Activated CD4-positive, alpha-beta T cell treated with anti-CD3 and anti-CD28 coated beads, Interleukin-2, amount 10 ng/mL, durations not matched to agents 7 days and 5 days (primary cell): ENCODE results near the gene INPP1. TPM values are rescaled to one million over a fixed set of nuclear protein-coding genes. Genes with fewer than 3 reads are reported as not detected.
"Not testable (repeated sequence)": the region's sequence is repeated elsewhere in the genome, so short reads cannot be mapped to it uniquely, and the experiment has no call there.

ENCODE experiments used
- CTCF ChIA-PET: fragments of 350-600 bp; sonication (Branson Sonifier 250); formaldehyde crosslinking; loops from one replicate; lab custom pipeline; 2021; ENCODE audit warnings: antibody characterized with exemption; lab: Charles Lee
- POLR2A ChIA-PET: fragments of 350-600 bp; sonication (Branson Sonifier 250); formaldehyde crosslinking; loops from one replicate; lab custom pipeline; 2021; ENCODE audit warnings: antibody characterized with exemption; lab: Charles Lee
- DNase-seq: peaks from one replicate; pipeline ENCODE4 v3.0.0-alpha.2; 2020
- H3K27ac Mint-ChIP-seq: one replicate; pipeline ENCODE4 v1.8.0; 2021; ENCODE audit warnings: mild to moderate bottlenecking, moderate library complexity, mixed read lengths
- H3K27me3 Mint-ChIP-seq: one replicate; pipeline ENCODE4 v1.8.0; 2021; ENCODE audit warnings: mixed read lengths
- H3K36me3 Mint-ChIP-seq: one replicate; pipeline ENCODE4 v1.8.0; 2021; ENCODE audit warnings: low read depth, mixed read lengths
- H3K4me1 Mint-ChIP-seq: one replicate; pipeline ENCODE4 v1.8.0; 2021; ENCODE audit warnings: mixed read lengths
- H3K4me3 Mint-ChIP-seq: one replicate; pipeline ENCODE4 v1.8.0; 2021; ENCODE audit warnings: mild to moderate bottlenecking, moderate library complexity, mixed read lengths
- H3K9me3 Mint-ChIP-seq: one replicate; pipeline ENCODE4 v1.8.0; 2021; ENCODE audit warnings: mixed read lengths
- total RNA-seq, 2 experiments: library from RNA; stranded (reverse); gene quantifications; one replicate each; pipeline ENCODE4 v1.2.3, GENCODE V29; 2021

INPP1 gene
- total RNA-seq, 2 experiments from 2014 or later, result 6.7 to 6.9 TPM

DNA sequence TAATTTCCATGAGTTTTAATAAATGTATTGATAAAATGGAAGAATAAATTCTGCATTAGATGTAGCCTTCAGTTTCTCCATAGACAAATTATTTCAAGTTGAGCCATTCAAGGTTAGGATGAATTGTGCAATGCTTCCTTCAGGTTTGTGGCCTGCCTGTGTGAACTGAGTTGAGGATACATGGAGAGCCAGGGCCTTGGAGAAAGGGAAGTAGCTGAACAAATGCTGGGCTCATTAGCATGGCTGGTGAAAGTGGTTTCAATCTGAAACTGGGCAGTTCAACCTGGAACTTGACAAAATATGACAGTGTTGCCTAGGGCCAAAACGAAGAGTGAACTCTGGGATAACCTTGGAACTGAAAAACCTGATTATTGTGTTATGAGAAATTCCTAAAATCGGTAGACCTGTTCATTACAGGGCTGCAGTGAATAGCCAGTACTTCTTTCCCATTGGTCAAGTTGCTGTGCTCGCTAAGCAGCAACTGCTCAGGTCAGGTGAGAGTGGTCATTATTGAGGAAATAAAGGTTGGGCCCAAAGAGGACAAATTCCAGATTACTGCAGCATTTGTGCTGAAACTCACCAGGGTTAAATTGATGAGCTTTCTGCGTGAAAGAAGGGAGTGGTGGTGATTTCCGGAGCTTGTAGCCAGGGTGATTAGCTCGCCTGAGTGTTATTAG, 12.7 kb downstream of the INPP1 start:
- CTCF ChIA-PET, result interaction anchor here (2.5 kb wide), 1 partner anchor 12 kb away, joined by 9 read pairs; the partner anchor contains the start of gene INPP1
- no peak for DNase-seq
- H3K4me3 Mint-ChIP-seq, result no peak overlapping the region
- no peaks in the 10 kb centered on the region for H3K36me3 Mint-ChIP-seq
- peaks cover 18% of the 10 kb centered on the region for H3K4me1 Mint-ChIP-seq
- H3K27ac Mint-ChIP-seq, result no peak overlapping the region
- POLR2A ChIA-PET, result no interaction called here
- no peaks in the 10 kb centered on the region for H3K27me3 Mint-ChIP-seq
- H3K9me3 Mint-ChIP-seq, result no peaks in the 10 kb centered on the region

DNA sequence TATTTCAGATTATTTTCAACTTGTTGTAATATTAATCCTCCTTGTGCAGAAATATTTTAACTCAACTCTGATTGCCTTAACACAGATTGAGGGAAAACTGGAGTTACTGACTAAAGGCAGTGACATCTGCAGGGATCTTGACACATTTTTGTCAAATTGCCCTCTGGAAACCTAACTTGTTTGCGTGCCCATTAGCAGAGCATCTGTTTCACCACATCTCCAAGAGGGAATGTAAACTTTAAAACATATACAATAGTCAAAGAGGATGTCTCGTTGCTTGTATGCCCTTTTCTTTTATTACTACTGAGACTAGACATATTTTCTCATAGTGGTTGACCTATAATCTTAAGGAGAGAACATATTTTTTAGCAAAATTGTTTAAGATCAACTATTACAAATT, 14.2 kb downstream of the INPP1 start:
- Mint-ChIP-seq H3K9me3 (no peaks in the 10 kb centered on the region), H3K4me3 (no peak overlapping the region), H3K36me3 (no peaks in the 10 kb centered on the region), H3K27me3 (no peaks in the 10 kb centered on the region), H3K27ac (peak overlapping the region; percentile 31), H3K4me1 (peaks cover 22% of the 10 kb centered on the region)
- ChIA-PET CTCF (interaction anchor here (1.2 kb wide), 1 partner anchor 41 kb away, joined by 3 read pairs; no protein-coding TSS in a partner anchor), POLR2A (no interaction called here)
- DNase-seq, result no peak

DNA sequence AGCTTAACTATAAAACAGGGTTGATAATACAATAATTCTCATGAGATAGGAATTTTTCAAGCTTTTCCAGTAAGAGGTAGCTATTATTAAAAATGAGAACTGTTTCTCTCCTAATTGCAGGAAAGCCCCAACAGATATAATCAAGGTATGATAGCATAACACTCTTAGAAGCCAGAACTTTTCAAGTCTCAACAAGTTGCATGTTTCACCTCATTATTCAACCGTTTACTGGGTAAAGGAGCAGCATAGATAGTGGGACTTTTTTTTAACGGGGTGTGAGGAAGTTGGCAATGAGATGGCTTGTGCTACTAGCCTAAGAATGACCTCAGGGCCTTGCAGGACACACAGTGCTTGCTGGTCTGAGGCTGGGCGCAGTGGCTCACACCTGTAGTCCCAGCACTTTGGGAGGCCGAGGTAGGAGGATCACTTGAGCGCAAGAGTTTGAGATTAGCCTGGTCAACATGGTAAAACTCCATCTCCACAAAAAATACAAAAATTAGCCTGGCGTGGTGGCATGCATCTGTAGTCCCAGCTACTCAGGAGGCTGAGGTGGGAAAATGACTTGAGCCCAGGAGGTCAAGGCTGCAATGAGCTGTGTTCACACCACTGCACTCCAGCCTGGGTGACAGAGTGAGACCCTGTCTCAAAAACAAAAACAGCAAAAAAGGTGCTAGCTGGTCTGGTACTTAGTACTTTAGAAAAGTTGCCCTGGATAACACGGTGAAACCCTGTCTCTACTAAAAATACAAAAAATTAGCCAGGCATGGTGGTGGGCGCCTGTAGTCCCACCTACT, 15.5 kb downstream of the INPP1 start:
- H3K36me3 Mint-ChIP-seq, DNase-seq, H3K9me3 Mint-ChIP-seq, H3K27me3 Mint-ChIP-seq: not testable (repeated sequence)
- POLR2A ChIA-PET, result interaction anchor here (0.6 kb wide), 1 partner anchor 736 kb away, joined by 3 read pairs; no protein-coding TSS in a partner anchor
- Mint-ChIP-seq H3K27ac (peak overlapping the region; percentile 92), H3K4me3 (peak overlapping the region; percentile 22), H3K4me1 (peaks cover 25% of the 10 kb centered on the region)
- CTCF ChIA-PET, result interaction anchor here (1.0 to 1.2 kb wide), 3 partner anchors 9 to 42 kb away, joined by 3 read pairs; partner anchors contain the start of gene INPP1

DNA sequence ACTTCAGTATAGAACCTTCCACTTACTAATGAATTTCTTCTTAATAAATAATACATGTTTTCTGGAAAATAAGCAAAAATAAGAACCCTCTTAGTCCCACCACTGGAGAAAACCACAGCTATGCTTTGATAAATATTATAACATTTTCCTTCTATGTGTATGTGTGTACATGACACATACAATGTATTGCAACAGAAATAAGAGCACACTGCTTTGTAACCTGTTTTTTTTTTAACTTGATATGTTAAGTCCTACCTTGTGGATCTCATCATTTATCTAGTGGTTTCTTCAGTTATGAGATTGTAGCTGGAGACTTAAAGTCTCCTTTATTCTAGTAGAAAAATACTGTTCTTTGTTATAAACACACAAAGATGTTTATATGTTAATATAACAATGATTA, 17.2 kb downstream of the INPP1 start:
- ChIA-PET POLR2A (interaction anchor here (0.6 kb wide), 2 partner anchors 354 to 567 kb away, joined by 3 to 4 read pairs; no protein-coding TSS in a partner anchor), CTCF (interaction anchor here (1.5 kb wide), 1 partner anchor 36 kb away, joined by 3 read pairs; no protein-coding TSS in a partner anchor)
- Mint-ChIP-seq H3K27ac (peak overlapping the region; percentile 92), H3K4me1 (peaks cover 25% of the 10 kb centered on the region), H3K36me3 (peaks cover 3% of the 10 kb centered on the region), H3K27me3 (no peaks in the 10 kb centered on the region), H3K9me3 (no peaks in the 10 kb centered on the region), H3K4me3 (peak overlapping the region; percentile 78)
- DNase-seq, result no peak

DNA sequence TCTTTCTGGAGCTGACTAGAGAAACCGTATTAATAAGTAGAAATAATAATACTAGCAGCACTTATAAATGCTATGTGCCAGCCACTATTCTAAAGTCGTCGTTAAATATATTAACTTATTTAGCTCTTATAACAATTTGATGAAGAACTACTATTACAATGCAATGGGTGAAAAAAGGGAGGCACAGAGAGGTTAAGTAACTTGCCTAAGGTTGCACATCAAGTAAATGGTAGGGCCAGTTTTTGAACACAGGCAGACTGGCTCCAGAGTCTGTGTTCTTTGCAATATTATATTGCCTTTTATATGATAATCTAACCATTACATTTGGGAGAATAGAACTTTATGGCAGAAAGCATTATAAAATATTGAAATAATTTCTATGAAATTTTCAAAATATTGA, 17.6 kb downstream of the INPP1 start:
- Mint-ChIP-seq H3K27ac (no peak overlapping the region), H3K36me3 (peaks cover 3% of the 10 kb centered on the region), H3K27me3 (no peaks in the 10 kb centered on the region), H3K4me3 (peak overlapping the region; percentile 78), H3K9me3 (no peaks in the 10 kb centered on the region), H3K4me1 (peaks cover 25% of the 10 kb centered on the region)
- ChIA-PET POLR2A (interaction anchor here (0.6 kb wide), 2 partner anchors 354 to 567 kb away, joined by 3 to 4 read pairs; no protein-coding TSS in a partner anchor), CTCF (interaction anchor here (0.8 to 1.5 kb wide), 2 partner anchors 9 to 35 kb away, joined by 3 to 4 read pairs; no protein-coding TSS in a partner anchor)
- DNase-seq, result no peak

DNA sequence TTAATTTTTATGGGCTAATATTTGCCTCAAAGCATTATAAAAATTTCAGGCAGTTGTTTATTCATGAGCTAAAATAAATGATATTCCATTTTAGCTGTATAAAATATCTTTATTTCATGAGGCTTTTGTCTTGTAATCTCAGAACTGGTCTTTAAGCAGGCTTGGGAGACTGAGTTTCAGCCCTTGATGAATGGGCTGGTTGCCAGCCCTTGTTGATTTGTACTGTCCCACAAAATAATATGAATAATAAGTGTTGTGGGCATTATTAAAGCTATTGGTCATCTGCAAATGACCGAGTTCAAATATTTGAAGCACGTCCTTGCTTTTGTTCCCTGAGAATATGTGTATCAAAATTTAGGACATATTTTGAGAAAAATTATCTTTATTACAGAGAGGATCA, 18.2 kb downstream of the INPP1 start:
- H3K4me3 Mint-ChIP-seq, result no peak overlapping the region
- no peaks in the 10 kb centered on the region for H3K27me3 Mint-ChIP-seq
- DNase-seq, result no peak
- ChIA-PET CTCF (interaction anchor here (0.8 to 1.5 kb wide), 2 partner anchors 9 to 35 kb away, joined by 3 to 4 read pairs; no protein-coding TSS in a partner anchor), POLR2A (interaction anchor here (0.7 kb wide), 1 partner anchor 515 kb away, joined by 3 read pairs; no protein-coding TSS in a partner anchor)
- peaks cover 25% of the 10 kb centered on the region for H3K4me1 Mint-ChIP-seq
- no peak overlapping the region for H3K27ac Mint-ChIP-seq
- H3K9me3 Mint-ChIP-seq, result no peaks in the 10 kb centered on the region
- peaks cover 3% of the 10 kb centered on the region for H3K36me3 Mint-ChIP-seq

DNA sequence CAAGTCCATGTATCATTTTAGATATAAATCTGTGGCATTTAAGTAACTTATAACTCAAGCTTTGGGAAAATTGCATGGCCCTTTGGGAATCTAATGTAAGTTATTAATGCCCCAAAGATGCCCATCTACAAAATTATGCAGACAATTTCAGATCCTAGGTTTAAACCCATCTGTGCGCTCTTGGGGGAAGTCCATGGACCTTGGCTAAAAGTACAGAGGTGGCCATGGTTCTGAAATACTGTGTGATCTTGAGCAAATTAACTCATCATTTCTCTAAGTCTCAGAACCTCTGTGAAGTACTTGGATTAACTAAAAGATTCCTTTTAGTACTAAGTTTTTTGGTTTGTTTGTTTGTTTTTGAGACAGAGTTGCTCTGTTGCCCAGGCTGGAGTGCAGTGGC, 19.5 kb downstream of the INPP1 start:
- H3K9me3 Mint-ChIP-seq, result no peaks in the 10 kb centered on the region
- ChIA-PET CTCF (no interaction called here), POLR2A (no interaction called here)
- H3K36me3 Mint-ChIP-seq, result peaks cover 5% of the 10 kb centered on the region
- no peak overlapping the region for H3K4me3 Mint-ChIP-seq
- peaks cover 25% of the 10 kb centered on the region for H3K4me1 Mint-ChIP-seq
- no peak for DNase-seq
- H3K27ac Mint-ChIP-seq, result no peak overlapping the region
- no peaks in the 10 kb centered on the region for H3K27me3 Mint-ChIP-seq

DNA sequence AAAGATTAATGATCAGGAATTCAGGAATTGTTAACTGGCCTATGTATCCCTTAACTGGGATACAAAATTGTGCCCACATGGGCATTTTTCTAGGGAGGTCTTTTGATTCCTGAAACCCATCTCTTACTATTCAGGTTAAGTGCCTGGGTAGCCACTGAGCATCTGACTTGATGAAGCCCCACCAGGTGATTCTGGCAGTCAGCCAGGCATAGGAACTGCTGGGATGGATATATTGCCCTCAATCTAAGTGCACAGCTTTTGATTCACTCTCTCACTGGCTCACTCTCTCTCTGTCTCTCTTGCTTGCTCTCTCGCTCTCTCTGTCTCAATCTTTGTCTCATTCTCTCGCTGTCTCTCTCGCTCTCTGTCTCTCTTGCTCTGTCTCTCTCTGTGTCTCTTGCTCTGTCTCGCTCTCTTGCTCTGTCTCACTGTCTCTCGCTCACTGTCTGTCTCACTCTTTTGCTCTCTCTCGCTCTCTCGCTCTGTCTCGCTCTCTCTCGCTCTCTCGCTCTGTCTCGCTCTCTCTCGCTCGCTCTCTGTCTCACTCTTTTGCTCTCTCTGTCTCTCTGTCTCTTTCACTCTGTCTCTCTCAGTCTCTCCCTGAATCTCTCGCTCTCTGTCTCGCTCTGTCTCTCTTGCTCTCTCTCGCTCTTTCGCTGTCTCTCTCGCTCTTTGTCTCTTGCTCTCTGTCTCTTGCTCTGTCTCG, 22.3 kb downstream of the INPP1 start:
- Mint-ChIP-seq H3K27ac (no peak overlapping the region), H3K4me3 (no peak overlapping the region), H3K9me3 (no peaks in the 10 kb centered on the region), H3K36me3 (peaks cover 9% of the 10 kb centered on the region), H3K27me3 (no peaks in the 10 kb centered on the region), H3K4me1 (peaks cover 6% of the 10 kb centered on the region)
- no peak for DNase-seq
- ChIA-PET CTCF (no interaction called here), POLR2A (no interaction called here)

DNA sequence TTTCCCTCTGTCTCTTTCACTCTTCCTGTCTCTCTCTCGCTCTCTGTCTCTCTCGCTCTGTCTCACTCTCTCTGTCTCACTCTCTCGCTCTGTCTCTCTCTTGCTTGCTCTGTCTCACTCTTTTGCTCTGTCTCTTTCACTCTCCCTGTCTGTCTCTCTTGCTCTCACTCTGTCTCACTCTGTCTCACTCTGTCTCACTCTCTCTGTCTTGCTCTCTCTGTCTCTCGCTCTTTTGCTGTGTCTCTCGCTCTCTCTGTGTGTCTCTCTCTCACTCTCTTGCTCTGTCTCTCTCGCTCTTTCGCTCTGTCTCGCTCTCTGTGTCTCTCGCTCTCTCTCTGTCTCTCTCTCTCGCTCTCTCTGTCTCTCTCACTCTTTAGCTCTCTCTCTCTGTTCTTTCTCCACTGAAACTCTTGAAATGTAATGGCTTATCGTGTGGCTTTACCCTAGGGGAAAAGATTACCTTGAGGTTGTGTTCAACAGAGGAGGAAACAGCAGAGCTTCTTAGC, 22.9 kb downstream of the INPP1 start:
- Mint-ChIP-seq H3K4me3 (no peak overlapping the region), H3K36me3 (peaks cover 9% of the 10 kb centered on the region), H3K27me3 (no peaks in the 10 kb centered on the region), H3K27ac (no peak overlapping the region), H3K4me1 (peaks cover 6% of the 10 kb centered on the region), H3K9me3 (no peaks in the 10 kb centered on the region)
- ChIA-PET CTCF (interaction anchor here (0.6 kb wide), 1 partner anchor 320 kb away, joined by 3 read pairs; no protein-coding TSS in a partner anchor), POLR2A (no interaction called here)
- no peak for DNase-seq

DNA sequence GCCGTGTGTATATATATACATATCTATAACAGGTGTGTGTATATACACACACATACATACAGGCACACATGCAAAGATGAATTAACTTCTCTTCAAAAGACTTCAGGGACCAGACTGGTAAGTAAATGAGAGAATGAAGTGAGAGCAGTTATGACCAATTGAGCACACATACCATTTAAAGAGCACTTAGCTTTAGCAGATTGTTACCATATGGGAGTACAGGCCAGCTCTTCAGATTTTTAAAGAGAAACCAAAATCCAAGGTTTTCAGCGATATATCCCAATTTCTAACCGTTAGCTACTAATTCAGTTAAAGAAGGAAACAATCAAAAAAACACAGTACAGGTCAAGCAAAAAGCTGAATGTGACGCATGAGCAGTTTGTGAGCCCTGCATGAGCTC, 23.7 kb downstream of the INPP1 start:
- H3K27ac Mint-ChIP-seq, result no peak overlapping the region
- no peak overlapping the region for H3K4me3 Mint-ChIP-seq
- H3K9me3 Mint-ChIP-seq, result no peaks in the 10 kb centered on the region
- DNase-seq, result no peak
- H3K4me1 Mint-ChIP-seq, result peaks cover 4% of the 10 kb centered on the region
- peaks cover 9% of the 10 kb centered on the region for H3K36me3 Mint-ChIP-seq
- ChIA-PET CTCF (interaction anchor here (1.0 to 1.5 kb wide), 2 partner anchors 13 to 23 kb away, joined by 3 to 4 read pairs; no protein-coding TSS in a partner anchor), POLR2A (no interaction called here)
- no peaks in the 10 kb centered on the region for H3K27me3 Mint-ChIP-seq

DNA sequence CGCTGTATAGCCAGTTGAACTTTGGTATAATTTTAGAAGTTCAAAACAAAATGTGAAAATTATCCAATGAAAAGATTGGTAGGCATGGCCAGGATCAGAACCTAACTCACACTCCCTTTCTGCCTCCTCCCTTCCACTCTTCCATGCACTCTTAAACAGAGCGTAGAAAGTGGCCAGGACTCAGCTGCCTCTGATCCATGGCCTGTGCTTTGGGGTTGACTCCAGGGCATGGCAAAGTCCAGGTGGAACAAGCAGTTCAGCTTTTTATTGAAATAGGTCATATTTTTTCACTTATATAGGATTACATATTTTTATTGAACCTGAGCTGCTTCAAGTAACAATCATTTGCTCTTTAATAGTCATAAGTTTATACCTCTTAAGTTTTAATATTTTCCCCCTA, 26.2 kb downstream of the INPP1 start:
- Mint-ChIP-seq H3K27ac (no peak overlapping the region), H3K9me3 (no peaks in the 10 kb centered on the region), H3K27me3 (no peaks in the 10 kb centered on the region), H3K36me3 (peaks cover 6% of the 10 kb centered on the region), H3K4me3 (no peak overlapping the region), H3K4me1 (no peaks in the 10 kb centered on the region)
- CTCF ChIA-PET, result interaction anchor here (1.6 kb wide), 1 partner anchor 8 kb away, joined by 4 read pairs; no protein-coding TSS in a partner anchor
- DNase-seq, result no peak
- POLR2A ChIA-PET, result no interaction called here

DNA sequence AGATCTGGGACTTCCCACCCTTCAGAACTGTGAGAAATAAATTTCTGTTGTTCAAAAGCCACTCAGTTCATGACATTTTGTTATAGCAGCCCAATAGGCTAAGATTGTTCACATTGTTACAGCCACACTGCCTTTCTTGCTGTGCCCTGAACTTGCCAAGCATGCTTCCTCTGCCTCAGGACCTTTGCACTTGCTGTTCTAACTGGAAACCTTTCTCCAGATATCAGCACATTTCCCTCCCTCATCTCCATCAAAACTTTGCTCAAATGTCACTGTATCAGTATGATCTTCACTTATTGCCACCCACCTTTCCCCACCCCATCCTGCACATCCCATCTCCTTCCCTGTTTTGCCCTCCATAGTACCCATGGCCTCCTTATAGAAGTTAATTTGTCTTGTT, 32.7 kb downstream of the INPP1 start:
- no peaks in the 10 kb centered on the region for H3K9me3 Mint-ChIP-seq
- no peaks in the 10 kb centered on the region for H3K27me3 Mint-ChIP-seq
- ChIA-PET POLR2A (no interaction called here), CTCF (interaction anchor here (1.3 kb wide), 1 partner anchor 31 kb away, joined by 3 read pairs; no protein-coding TSS in a partner anchor)
- no peak for DNase-seq
- H3K27ac Mint-ChIP-seq, result no peak overlapping the region
- H3K4me1 Mint-ChIP-seq, result no peaks in the 10 kb centered on the region
- no peak overlapping the region for H3K4me3 Mint-ChIP-seq
- H3K36me3 Mint-ChIP-seq, result no peaks in the 10 kb centered on the region
